Epidermal melanocyte (primary cell): ENCODE results near the gene STK32C.

Experiments used
- DNase-seq: peaks from one replicate; pipeline ENCODE4 v3.0.0; 2011; ENCODE audit warnings: low spot score; ENCODE audit not compliant: insufficient read length

STK32C gene

GRCh38 chr10:132186488-132187429 lies 121.0 kb downstream of the STK32C start, which contains the start of gene DPYSL4:
Gene DPYSL4 (plus strand): TSS chr10:132186948. CDS start chr10:132187064, 116 bp downstream.
- peak; percentile 50 for DNase-seq

- no peak for DNase-seq
Observed at GRCh38 chr10:132185601-132186487, 121.9 kb downstream of the STK32C start.

GRCh38 chr10:132184816-132185593 lies 122.7 kb downstream of the STK32C start:
- DNase-seq: no peak

- DNase-seq: no peak
Observed at GRCh38 chr10:132183046-132183445, 124.7 kb downstream of the STK32C start.

- DNase-seq: no peak
Observed at GRCh38 chr10:132182591-132182990, 125.2 kb downstream of the STK32C start.

- no peak for DNase-seq
Observed at GRCh38 chr10:132181691-132182425, 125.9 kb downstream of the STK32C start.

GRCh38 chr10:132180736-132181135 lies 127.0 kb downstream of the STK32C start:
- no peak for DNase-seq

GRCh38 chr10:132179551-132180392 lies 128.0 kb downstream of the STK32C start:
- DNase-seq: no peak

- no peak for DNase-seq
Observed at GRCh38 chr10:132178672-132179545, 128.8 kb downstream of the STK32C start.

GRCh38 chr10:132178046-132178445 lies 129.7 kb downstream of the STK32C start:
- no peak for DNase-seq

- DNase-seq: no peak
Observed at GRCh38 chr10:132176623-132177500, 130.9 kb downstream of the STK32C start.

GRCh38 chr10:132175907-132176581 lies 131.7 kb downstream of the STK32C start:
- DNase-seq: no peak

- no peak for DNase-seq
Observed at GRCh38 chr10:132175408-132175807, 132.3 kb downstream of the STK32C start.

GRCh38 chr10:132174237-132174636 lies 133.5 kb downstream of the STK32C start:
- DNase-seq: no peak

GRCh38 chr10:132173185-132173584 lies 134.6 kb downstream of the STK32C start:
- DNase-seq: no peak

- DNase-seq: no peak
Observed at GRCh38 chr10:132172091-132173066, 135.4 kb downstream of the STK32C start.
